ENCODE measurements around the gene ARMC2. TPM values are rescaled to one million over a fixed set of nuclear protein-coding genes. Genes with fewer than 3 reads are reported as not detected.

Gene ARMC2
- total and polyA plus RNA-seq, 2 donors (not counting 1 experiment from before 2014, with no cell fraction given), result 4.8 to 9.9 TPM

- POLR2A ChIA-PET, result no interaction called here
- TF ChIP-seq EZH2 (IDR thresholded peaks at IDR 0.05; ENCODE audit: borderline replicate concordance, insufficient read depth, low read depth, low read length, poor library complexity, severe bottlenecking) (no peak), CTCF (IDR thresholded peaks at IDR 0.05) (no peak)
- H3K27ac ChIP-seq (ENCODE audit: low read length in 2 of 2), result no peak overlapping the region
- no peak for DNase-seq
- peaks cover 14 to 51% of the 10 kb centered on the region in 2 experiments for H3K36me3 ChIP-seq (replicated peaks in 1 of 2; ENCODE audit: control extremely low read depth in 1 of 2, control insufficient read depth in 1 of 2, extremely low read depth in 1 of 2, insufficient read depth in 2 of 2, low read length in 1 of 2)
- H3K4me3 ChIP-seq (ENCODE audit: control extremely low read depth in 1 of 5, extremely low read depth in 1 of 5, insufficient read depth in 1 of 5, low read depth in 2 of 5, low read length in 4 of 5), result no peak overlapping the region
- H2AFZ ChIP-seq (ENCODE audit: insufficient read depth, low read depth, low read length, poor library complexity, severe bottlenecking), result no peak overlapping the region
- CTCF ChIA-PET, result interaction anchor here (1.2 kb wide), 1 partner anchor 78 kb away, joined by 3 read pairs; no protein-coding TSS in a partner anchor
- H3K4me1 ChIP-seq (ENCODE audit: control insufficient read depth in 2 of 2, insufficient read depth in 2 of 2, low read length in 2 of 2), result no peaks in the 10 kb centered on the region
- H3K79me2 ChIP-seq (ENCODE audit: control insufficient read depth, insufficient read depth, low read length), result no peaks in the 10 kb centered on the region
- no peak for ATAC-seq (ENCODE audit: low read depth)
- Mint-ChIP-seq H3K4me3 (no peak overlapping the region), H3K27ac (no peak overlapping the region), H3K27me3 (no peaks in the 10 kb centered on the region), H3K4me1 (no peaks in the 10 kb centered on the region), H3K9me3 (ENCODE audit: insufficient read depth) (no peaks in the 10 kb centered on the region)
- H3K9me3 ChIP-seq (ENCODE audit: control extremely low read depth in 1 of 3, control insufficient read depth in 2 of 3, insufficient read depth in 1 of 3, low read length in 2 of 3), result no peaks in the 10 kb centered on the region
- intact Hi-C loops (cut with micrococcal nuclease), result no loop called here
- no peak overlapping the region for H3K9ac ChIP-seq (ENCODE audit: low read length)
- no peaks in the 10 kb centered on the region for H4K20me1 ChIP-seq (ENCODE audit: control insufficient read depth, insufficient read depth, low read length, poor library complexity, severe bottlenecking)
- no peak overlapping the region for H3K4me2 ChIP-seq (replicated peaks; ENCODE audit: low read depth, low read length, poor library complexity, severe bottlenecking)
- H3K27me3 ChIP-seq (replicated peaks in 1 of 4; ENCODE audit: control extremely low read depth in 1 of 4, control insufficient read depth in 3 of 4, insufficient read depth in 4 of 4, low read length in 3 of 4), result no peaks in the 10 kb centered on the region
These were observed 147.1 kb downstream of the ARMC2 start for GRCh38 chr6:108995296-108995695.

- Histone ChIP-seq H3K4me3 (ENCODE audit: control extremely low read depth in 1 of 5, extremely low read depth in 1 of 5, insufficient read depth in 1 of 5, low read depth in 2 of 5, low read length in 4 of 5) (no peak overlapping the region), H3K36me3 (replicated peaks in 1 of 2; ENCODE audit: control extremely low read depth in 1 of 2, control insufficient read depth in 1 of 2, extremely low read depth in 1 of 2, insufficient read depth in 2 of 2, low read length in 1 of 2) (peaks cover 10 to 53% of the 10 kb centered on the region in 2 experiments), H3K4me2 (replicated peaks; ENCODE audit: low read depth, low read length, poor library complexity, severe bottlenecking) (no peak overlapping the region), H3K9me3 (ENCODE audit: control extremely low read depth in 1 of 3, control insufficient read depth in 2 of 3, insufficient read depth in 1 of 3, low read length in 2 of 3) (no peaks in the 10 kb centered on the region), H3K9ac (ENCODE audit: low read length) (no peak overlapping the region), H2AFZ (ENCODE audit: insufficient read depth, low read depth, low read length, poor library complexity, severe bottlenecking) (no peak overlapping the region), H3K79me2 (ENCODE audit: control insufficient read depth, insufficient read depth, low read length) (no peaks in the 10 kb centered on the region), H3K27ac (ENCODE audit: low read length in 2 of 2) (no peak overlapping the region), H3K27me3 (replicated peaks in 1 of 4; ENCODE audit: control extremely low read depth in 1 of 4, control insufficient read depth in 3 of 4, insufficient read depth in 4 of 4, low read length in 3 of 4) (no peaks in the 10 kb centered on the region), H3K4me1 (ENCODE audit: control insufficient read depth in 2 of 2, insufficient read depth in 2 of 2, low read length in 2 of 2) (no peaks in the 10 kb centered on the region), H4K20me1 (ENCODE audit: control insufficient read depth, insufficient read depth, low read length, poor library complexity, severe bottlenecking) (no peaks in the 10 kb centered on the region)
- no peak overlapping the region for H3K27ac Mint-ChIP-seq
- H3K9me3 Mint-ChIP-seq (ENCODE audit: insufficient read depth), result no peaks in the 10 kb centered on the region
- no peak for TF ChIP-seq EZH2 (IDR thresholded peaks at IDR 0.05; ENCODE audit: borderline replicate concordance, insufficient read depth, low read depth, low read length, poor library complexity, severe bottlenecking)
- no peak for TF ChIP-seq CTCF (IDR thresholded peaks at IDR 0.05)
- POLR2A ChIA-PET, result interaction anchor here (0.6 kb wide), 1 partner anchor 31 kb away, joined by 4 read pairs; no protein-coding TSS in a partner anchor
- CTCF ChIA-PET, result no interaction called here
- no peak overlapping the region for H3K4me3 Mint-ChIP-seq
- DNase-seq (no peak), ATAC-seq (ENCODE audit: low read depth) (no peak)
- H3K27me3 Mint-ChIP-seq, result no peaks in the 10 kb centered on the region
- WGBS (ENCODE audit: insufficient coverage), result no CpG with 5 or more reads among the region's 1 CpG
- intact Hi-C loops (cut with micrococcal nuclease), result no loop called here
- no peaks in the 10 kb centered on the region for H3K4me1 Mint-ChIP-seq
These were observed 148.0 kb downstream of the ARMC2 start for GRCh38 chr6:108996208-108996607.

Data from B cell (primary cell).